ENCODE data around the gene UCK2. TPM values are rescaled to one million over a fixed set of nuclear protein-coding genes. Genes with fewer than 3 reads are reported as not detected.

The UCK2 gene
- total and polyA plus RNA-seq, 8 donors: 8.6 to 25.7 (median 20.8) TPM

- no peak for TF ChIP-seq CTCF (IDR thresholded peaks at IDR 0.05)
- Histone ChIP-seq H3K27me3 (no peaks in the 10 kb centered on the region), H3K4me1 (peaks cover 0 to 15% of the 10 kb centered on the region in 2 donors), H3K4me3 (no peak overlapping the region), H3K27ac (no peak overlapping the region), H3K9me3 (no peaks in the 10 kb centered on the region), H3K36me3 (no peaks in the 10 kb centered on the region)
- no peak for DNase-seq
- intact Hi-C loops (cut with DNase I): no loop called here
- ATAC-seq: peak; percentile 33
Measured at GRCh38 chr1:165862448-165862847, 35.0 kb downstream of the UCK2 start.

- H3K27ac ChIP-seq: no peak overlapping the region
- H3K4me1 ChIP-seq: peaks cover 0 to 6% of the 10 kb centered on the region in 2 donors
- no peak overlapping the region for H3K4me3 ChIP-seq
- intact Hi-C loops (cut with DNase I): no loop called here
- no peaks in the 10 kb centered on the region for H3K9me3 ChIP-seq
- ATAC-seq: no peak
- no peaks in the 10 kb centered on the region for H3K36me3 ChIP-seq
- H3K27me3 ChIP-seq: no peaks in the 10 kb centered on the region
- no peak for TF ChIP-seq CTCF (IDR thresholded peaks at IDR 0.05)
- DNase-seq: no peak
Measured at GRCh38 chr1:165863346-165863745, 35.9 kb downstream of the UCK2 start.

GRCh38 chr1:165865633-165866340 is 38.4 kb downstream of the UCK2 start:
- no peaks in the 10 kb centered on the region for H3K9me3 ChIP-seq
- ATAC-seq: no peak

GRCh38 chr1:165869343-165869742 is 41.9 kb downstream of the UCK2 start:
- Histone ChIP-seq H3K27me3 (no peaks in the 10 kb centered on the region), H3K4me3 (no peak overlapping the region), H3K4me1 (peaks cover 0 to 17% of the 10 kb centered on the region in 2 donors), H3K36me3 (no peaks in the 10 kb centered on the region), H3K27ac (no peak overlapping the region), H3K9me3 (no peaks in the 10 kb centered on the region)
- no peak for DNase-seq
- intact Hi-C loops (cut with DNase I): no loop called here
- no peak for TF ChIP-seq CTCF (IDR thresholded peaks at IDR 0.05)
- no peak for ATAC-seq

More at GRCh38 chr1:165865633-165866340, 38.4 kb downstream of the UCK2 start:
- intact Hi-C loops (cut with DNase I): no loop called here
- H3K27me3 ChIP-seq: no peaks in the 10 kb centered on the region
- H3K36me3 ChIP-seq: no peaks in the 10 kb centered on the region
- DNase-seq: no peak
- no peak overlapping the region for H3K4me3 ChIP-seq
- H3K4me1 ChIP-seq: peaks cover 0 to 8% of the 10 kb centered on the region in 2 donors
- TF ChIP-seq CTCF (IDR thresholded peaks at IDR 0.05): no peak
- H3K27ac ChIP-seq: no peak overlapping the region

- Histone ChIP-seq H3K9me3 (no peaks in the 10 kb centered on the region), H3K27ac (no peak overlapping the region), H3K4me1 (peaks cover 0 to 25% of the 10 kb centered on the region in 2 donors), H3K36me3 (no peaks in the 10 kb centered on the region), H3K4me3 (no peak overlapping the region), H3K27me3 (no peaks in the 10 kb centered on the region)
- DNase-seq: peak in 2 of 4 donors; percentile 43 to 65
- TF ChIP-seq CTCF (IDR thresholded peaks at IDR 0.05): peak; percentile 28 to 38
- peak; percentile 90 for ATAC-seq
- intact Hi-C loops (cut with DNase I): no loop called here
Measured at GRCh38 chr1:165871311-165872067, 44.1 kb downstream of the UCK2 start.

Data from left lung (tissue), 10 donors.